Activated B cell treated with CpG ODN at 0.5 μM for 24 hours (primary cell): ENCODE data around the gene FAM217A. TPM values are rescaled to one million over a fixed set of nuclear protein-coding genes. Genes with fewer than 3 reads are reported as not detected.

Experiments
- ATAC-seq: fragments of 200-7000 bp; cut with Tn5 transposase; one replicate; pipeline ENCODE4 v1.10.0; 2021; ENCODE audit warnings: low read depth, mild to moderate bottlenecking, moderate library complexity
- CTCF ChIA-PET: fragments of 350-600 bp; sonication (Branson Sonifier 250); formaldehyde crosslinking; loops from one replicate; lab custom pipeline; 2021; ENCODE audit warnings: antibody characterized with exemption; lab: Charles Lee
- POLR2A ChIA-PET: fragments of 350-600 bp; sonication (Branson Sonifier 250); formaldehyde crosslinking; loops from one replicate; lab custom pipeline; 2021; ENCODE audit warnings: antibody characterized with exemption; lab: Charles Lee
- DNase-seq: peaks from one replicate; pipeline ENCODE4 v3.0.0; 2022
- H3K27ac Mint-ChIP-seq: one replicate; pipeline ENCODE4 v1.8.0; 2020; ENCODE audit warnings: mixed read lengths
- H3K27me3 Mint-ChIP-seq: one replicate; pipeline ENCODE4 v1.8.0; 2021; ENCODE audit warnings: mixed read lengths
- H3K36me3 Mint-ChIP-seq: one replicate; pipeline ENCODE4 v1.8.0; 2021; ENCODE audit warnings: low read depth, mixed read lengths
- H3K4me1 Mint-ChIP-seq: one replicate; pipeline ENCODE4 v1.8.0; 2021; ENCODE audit warnings: mixed read lengths
- H3K4me3 Mint-ChIP-seq: one replicate; pipeline ENCODE4 v1.8.0; 2020; ENCODE audit warnings: mild to moderate bottlenecking, mixed read lengths
- H3K9me3 Mint-ChIP-seq: one replicate; pipeline ENCODE4 v1.8.0; 2020; ENCODE audit warnings: mixed read lengths
- intact Hi-C: fragments of 100-400 bp; cut with micrococcal nuclease; formaldehyde crosslinking; loops from one replicate; pipeline ENCODE4 v1.15.1; 2024
- total RNA-seq: library from RNA; stranded (reverse); gene quantifications from 2 replicates; pipeline ENCODE4 v1.2.3, GENCODE V29; 2022
- TF ChIP-seq, protein P1 (sequence below): fragments of 200-600 bp; IDR thresholded peaks from one replicate; pipeline ENCODE4 v1.8.0; 2022; ENCODE audit warnings: antibody characterized with exemption, mild to moderate bottlenecking

FAM217A gene
- total RNA-seq, 1 donor from 2014 or later, result not detected

DNA sequence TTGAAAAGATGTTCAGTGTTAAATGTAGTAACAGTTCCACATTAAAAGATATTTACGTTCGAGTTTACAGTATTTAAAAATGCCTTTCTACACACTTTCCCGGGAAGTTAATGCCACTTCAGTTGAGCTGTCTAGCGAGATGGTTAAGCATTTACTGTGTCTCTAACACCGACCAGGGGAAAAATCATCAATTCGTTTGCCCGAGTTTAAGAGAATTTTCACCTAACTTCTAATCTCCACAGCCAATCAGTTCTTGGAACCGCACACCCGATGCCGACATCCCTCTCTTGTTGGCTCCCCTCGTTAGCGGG, 58.2 kb downstream of the FAM217A start:
- intact Hi-C loops, result loop anchor here (1.0 to 10.0 kb wide), 9 partner anchors 12 to 1026 kb away; partner anchors contain the start of genes BPHL, NQO2 and RIPK1
- DNase-seq, result no peak
- Mint-ChIP-seq H3K4me1 (peaks cover 73% of the 10 kb centered on the region), H3K9me3 (no peaks in the 10 kb centered on the region), H3K4me3 (peak overlapping the region; percentile 99), H3K27me3 (no peaks in the 10 kb centered on the region), H3K36me3 (peaks cover 28% of the 10 kb centered on the region), H3K27ac (peak overlapping the region; percentile 99)
- ChIA-PET CTCF (interaction anchor here (0.8 to 2.0 kb wide), 12 partner anchors 10 to 916 kb away, joined by 3 to 16 read pairs (median 4); partner anchors contain the start of gene FAM50B), POLR2A (interaction anchor here (0.7 to 2.2 kb wide), 24 partner anchors 13 to 1254 kb away, joined by 3 to 24 read pairs (median 4); partner anchors contain the start of genes BPHL, ECI2, FAM50B and PXDC1)
- TF ChIP-seq, protein P1, sequence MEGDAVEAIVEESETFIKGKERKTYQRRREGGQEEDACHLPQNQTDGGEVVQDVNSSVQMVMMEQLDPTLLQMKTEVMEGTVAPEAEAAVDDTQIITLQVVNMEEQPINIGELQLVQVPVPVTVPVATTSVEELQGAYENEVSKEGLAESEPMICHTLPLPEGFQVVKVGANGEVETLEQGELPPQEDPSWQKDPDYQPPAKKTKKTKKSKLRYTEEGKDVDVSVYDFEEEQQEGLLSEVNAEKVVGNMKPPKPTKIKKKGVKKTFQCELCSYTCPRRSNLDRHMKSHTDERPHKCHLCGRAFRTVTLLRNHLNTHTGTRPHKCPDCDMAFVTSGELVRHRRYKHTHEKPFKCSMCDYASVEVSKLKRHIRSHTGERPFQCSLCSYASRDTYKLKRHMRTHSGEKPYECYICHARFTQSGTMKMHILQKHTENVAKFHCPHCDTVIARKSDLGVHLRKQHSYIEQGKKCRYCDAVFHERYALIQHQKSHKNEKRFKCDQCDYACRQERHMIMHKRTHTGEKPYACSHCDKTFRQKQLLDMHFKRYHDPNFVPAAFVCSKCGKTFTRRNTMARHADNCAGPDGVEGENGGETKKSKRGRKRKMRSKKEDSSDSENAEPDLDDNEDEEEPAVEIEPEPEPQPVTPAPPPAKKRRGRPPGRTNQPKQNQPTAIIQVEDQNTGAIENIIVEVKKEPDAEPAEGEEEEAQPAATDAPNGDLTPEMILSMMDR, result no peak
- no peak for ATAC-seq

- H3K36me3 Mint-ChIP-seq, result peaks cover 32% of the 10 kb centered on the region
- peak overlapping the region; percentile 95 for H3K4me3 Mint-ChIP-seq
- ATAC-seq (no peak), DNase-seq (no peak)
- intact Hi-C loops, result loop anchor here (1.0 to 5.0 kb wide), 7 partner anchors 87 to 1254 kb away; partner anchors contain the start of genes ECI2, FAM50B, TUBB2A and WRNIP1
- ChIA-PET CTCF (interaction anchor here (1.0 to 1.2 kb wide), 2 partner anchors 15 to 951 kb away, joined by 3 to 4 read pairs; partner anchors contain the start of gene RIPK1), POLR2A (interaction anchor here (0.9 to 3.0 kb wide), 11 partner anchors 10 to 1029 kb away, joined by 3 to 21 read pairs (median 5); partner anchors contain the start of genes ECI2, FAM50B and RIPK1)
- H3K9me3 Mint-ChIP-seq, result no peaks in the 10 kb centered on the region
- peak overlapping the region; percentile 99 for H3K27ac Mint-ChIP-seq
- TF ChIP-seq, protein P1, result no peak
- no peaks in the 10 kb centered on the region for H3K27me3 Mint-ChIP-seq
- H3K4me1 Mint-ChIP-seq, result peaks cover 70% of the 10 kb centered on the region
Measured at GRCh38 chr6:4018924-4019236, 60.1 kb downstream of the FAM217A start.

Other genes starting within 250 kb of the FAM217A start
- 7.6 and 8.1 TPM in 2 replicates for gene FAM50B, start 229.8 kb downstream of the FAM217A start, total RNA-seq
- gene ECI2, start 56.4 kb upstream of the FAM217A start, total RNA-seq, result 15.8 and 16.0 TPM in 2 replicates